C4-2B (cell line): ENCODE data around the gene TRDN.

ENCODE experiments used
- ZFX ChIP-seq: fragments of 450-650 bp; IDR thresholded peaks from 2 replicates; pipeline ENCODE4 v1.6.1; 2017
- TF ChIP-seq, protein P1 (sequence below): fragments of 450-650 bp; conservative IDR thresholded peaks from 2 replicates; pipeline ENCODE4 v1.5.1; 2017; ENCODE audit warnings: mild to moderate bottlenecking

DNA sequence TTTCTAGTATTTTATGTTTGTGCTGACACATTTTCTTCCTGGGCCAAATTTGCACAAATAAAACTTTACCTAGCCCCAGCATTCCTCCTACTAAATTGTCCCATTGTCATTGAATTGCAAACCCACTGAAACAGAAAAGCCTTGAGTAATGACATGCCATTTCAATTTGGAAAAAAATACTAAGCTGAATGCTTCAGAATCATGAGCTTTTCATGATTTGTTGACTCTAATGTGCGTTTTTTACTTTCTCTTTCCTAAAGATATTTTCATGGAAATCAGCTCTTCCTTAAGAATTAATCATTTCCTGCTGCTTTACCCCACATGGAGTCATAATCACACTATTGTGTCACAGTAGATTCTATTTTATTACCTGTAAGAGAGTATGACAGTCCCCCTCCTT lies 47.4 kb downstream of the TRDN start:
- TF ChIP-seq, protein P1, sequence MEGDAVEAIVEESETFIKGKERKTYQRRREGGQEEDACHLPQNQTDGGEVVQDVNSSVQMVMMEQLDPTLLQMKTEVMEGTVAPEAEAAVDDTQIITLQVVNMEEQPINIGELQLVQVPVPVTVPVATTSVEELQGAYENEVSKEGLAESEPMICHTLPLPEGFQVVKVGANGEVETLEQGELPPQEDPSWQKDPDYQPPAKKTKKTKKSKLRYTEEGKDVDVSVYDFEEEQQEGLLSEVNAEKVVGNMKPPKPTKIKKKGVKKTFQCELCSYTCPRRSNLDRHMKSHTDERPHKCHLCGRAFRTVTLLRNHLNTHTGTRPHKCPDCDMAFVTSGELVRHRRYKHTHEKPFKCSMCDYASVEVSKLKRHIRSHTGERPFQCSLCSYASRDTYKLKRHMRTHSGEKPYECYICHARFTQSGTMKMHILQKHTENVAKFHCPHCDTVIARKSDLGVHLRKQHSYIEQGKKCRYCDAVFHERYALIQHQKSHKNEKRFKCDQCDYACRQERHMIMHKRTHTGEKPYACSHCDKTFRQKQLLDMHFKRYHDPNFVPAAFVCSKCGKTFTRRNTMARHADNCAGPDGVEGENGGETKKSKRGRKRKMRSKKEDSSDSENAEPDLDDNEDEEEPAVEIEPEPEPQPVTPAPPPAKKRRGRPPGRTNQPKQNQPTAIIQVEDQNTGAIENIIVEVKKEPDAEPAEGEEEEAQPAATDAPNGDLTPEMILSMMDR = no peak
- no peak for TF ChIP-seq ZFX
